ENCODE data around the gene PRLH. TPM values are rescaled to one million over a fixed set of nuclear protein-coding genes. Genes with fewer than 3 reads are reported as not detected.
A peak's percentile ranks its signal among the peaks of the same experiment; 100 is the strongest.

The PRLH gene
- total and polyA plus RNA-seq, 2 of the 13 experiments (the other 11 are each of a cell fraction or from before 2014, with no cell fraction given): not detected

GRCh38 chr2:237594514-237594871 lies 28.1 kb downstream of the PRLH start (continued):
- no peak for TF ChIP-seq KIAA2018 (CRISPR knock-in tag; IDR thresholded peaks at IDR 0.05; ENCODE audit: borderline replicate concordance)
- TF ChIP-seq TCF7 (IDR thresholded peaks at IDR 0.05; ENCODE audit: low read depth): 0 out of 2 replicates have a peak, but pooled peaks have one; percentile 5
- no peak for TF ChIP-seq RFX3 (CRISPR knock-in tag; IDR thresholded peaks at IDR 0.05)
- TF ChIP-seq HNF4G (IDR thresholded peaks at IDR 0.05; ENCODE audit: borderline replicate concordance, low read depth, low read length): no peak
- TF ChIP-seq HNF4G (CRISPR knock-in tag; IDR thresholded peaks at IDR 0.05; ENCODE audit: borderline replicate concordance, low read depth): no peak
- no peak for TF ChIP-seq DZIP1 (CRISPR knock-in tag; IDR thresholded peaks at IDR 0.05)
- TF ChIP-seq RBAK (CRISPR knock-in tag; IDR thresholded peaks at IDR 0.05): no peak
- no peak for TF ChIP-seq ZNF660 (CRISPR knock-in tag; IDR thresholded peaks at IDR 0.05; ENCODE audit: borderline replicate concordance, low read depth)
- TF ChIP-seq CSRNP1 (CRISPR knock-in tag; IDR thresholded peaks at IDR 0.05): no peak
- TF ChIP-seq ZNF138 (CRISPR knock-in tag; IDR thresholded peaks at IDR 0.05; ENCODE audit: low read depth): no peak
- TF ChIP-seq LBX2 (CRISPR knock-in tag; IDR thresholded peaks at IDR 0.05; ENCODE audit: borderline replicate concordance): no peak
- no peak for TF ChIP-seq ZNF101 (CRISPR knock-in tag; IDR thresholded peaks at IDR 0.05; ENCODE audit: borderline replicate concordance, low read depth)
- no peak for TF ChIP-seq JARID2 (CRISPR knock-in tag; IDR thresholded peaks at IDR 0.05; ENCODE audit: insufficient replicate concordance)
- TF ChIP-seq ZNF367 (CRISPR knock-in tag; IDR thresholded peaks at IDR 0.05; ENCODE audit: borderline replicate concordance): no peak
- TF ChIP-seq NR2F2 (IDR thresholded peaks at IDR 0.05; ENCODE audit: borderline replicate concordance, low read depth): peak; percentile 40; the same call in 1 of the 2 replicates
- no peak for TF ChIP-seq ZNF30 (CRISPR knock-in tag; IDR thresholded peaks at IDR 0.05)
- TF ChIP-seq HMG20B (CRISPR knock-in tag; conservative IDR thresholded peaks at IDR 0.05): no peak; the same call in 1 of the 2 replicates
